Thyroid gland (tissue), 4 donors: ENCODE data around the gene PYROXD2. TPM values are rescaled to one million over a fixed set of nuclear protein-coding genes. Genes with fewer than 3 reads are reported as not detected.

ENCODE experiments used
- DNase-seq, 2 donors: peaks; one replicate each; pipeline ENCODE4 v3.0.0-alpha.2; 2019
- H3K27ac ChIP-seq, 3 donors: fragments of 200-600 bp; sonication (generic); 1 replicate in 2 of 3; 2 replicates in 1 of 3; pipeline ENCODE4 v1.5.1; 2016 to 2019; ENCODE audit warnings: mild to moderate bottlenecking in 1 of 3, moderate library complexity in 1 of 3
- H3K27me3 ChIP-seq: fragments of 200-600 bp; sonication (generic); one replicate; pipeline ENCODE4 v1.5.1; 2019
- H3K36me3 ChIP-seq, 2 donors: fragments of 200-600 bp; sonication (generic); one replicate each; pipeline ENCODE4 v1.5.1; 2016 to 2019
- H3K4me1 ChIP-seq, 2 donors: fragments of 200-600 bp; sonication (generic); one replicate each; pipeline ENCODE4 v1.5.1; 2017 to 2019
- H3K4me3 ChIP-seq, 3 donors: fragments of 200-600 bp; sonication (generic); replicated peaks in 1 of 3; 1 replicate in 2 of 3; 2 replicates in 1 of 3; pipeline ENCODE4 v1.5.1; 2016; ENCODE audit warnings: mild to moderate bottlenecking in 1 of 3
- H3K9me3 ChIP-seq: fragments of 200-600 bp; sonication (generic); one replicate; pipeline ENCODE4 v1.5.1; 2017
- POLR2A ChIP-seq, 2 donors: fragments of 450-650 bp; IDR thresholded peaks; one replicate each; pipeline ENCODE4 v1.6.1; 2017; ENCODE audit warnings: antibody characterized with exemption in 2 of 2, mild to moderate bottlenecking in 2 of 2, moderate library complexity in 1 of 2
- WGBS, 2 donors: methylation state at CpG; one replicate each; pipeline ENCODE4 v1.1.5; 2017; 5-methylcytosine and 5-hydroxymethylcytosine counted together
- intact Hi-C: fragments of 100-400 bp; cut with DNase I; formaldehyde crosslinking; loops from one replicate; pipeline ENCODE4 v1.15.1; 2023
- total RNA-seq, 4 donors: library from RNA; depleted of rRNA; stranded (reverse); fragments of >200 nt; gene quantifications; one replicate each; pipeline ENCODE4 v1.2.3, GENCODE V29; 2016
- TF ChIP-seq, protein P1 (sequence below), 6 experiments: fragments of 200-600 bp in 3 of 6; fragments of 450-650 bp in 3 of 6; sonication (generic) in 3 of 6; IDR thresholded peaks; one replicate each; pipeline ENCODE4 v1.5.1; 2016 to 2019; ENCODE audit warnings: antibody characterized with exemption in 6 of 6, mild to moderate bottlenecking in 2 of 6, inconsistent platforms in 1 of 6, moderate library complexity in 1 of 6

The PYROXD2 gene
- total RNA-seq, 4 donors from 2014 or later, result 9.9 to 20.1 (median 12.4) TPM

DNA sequence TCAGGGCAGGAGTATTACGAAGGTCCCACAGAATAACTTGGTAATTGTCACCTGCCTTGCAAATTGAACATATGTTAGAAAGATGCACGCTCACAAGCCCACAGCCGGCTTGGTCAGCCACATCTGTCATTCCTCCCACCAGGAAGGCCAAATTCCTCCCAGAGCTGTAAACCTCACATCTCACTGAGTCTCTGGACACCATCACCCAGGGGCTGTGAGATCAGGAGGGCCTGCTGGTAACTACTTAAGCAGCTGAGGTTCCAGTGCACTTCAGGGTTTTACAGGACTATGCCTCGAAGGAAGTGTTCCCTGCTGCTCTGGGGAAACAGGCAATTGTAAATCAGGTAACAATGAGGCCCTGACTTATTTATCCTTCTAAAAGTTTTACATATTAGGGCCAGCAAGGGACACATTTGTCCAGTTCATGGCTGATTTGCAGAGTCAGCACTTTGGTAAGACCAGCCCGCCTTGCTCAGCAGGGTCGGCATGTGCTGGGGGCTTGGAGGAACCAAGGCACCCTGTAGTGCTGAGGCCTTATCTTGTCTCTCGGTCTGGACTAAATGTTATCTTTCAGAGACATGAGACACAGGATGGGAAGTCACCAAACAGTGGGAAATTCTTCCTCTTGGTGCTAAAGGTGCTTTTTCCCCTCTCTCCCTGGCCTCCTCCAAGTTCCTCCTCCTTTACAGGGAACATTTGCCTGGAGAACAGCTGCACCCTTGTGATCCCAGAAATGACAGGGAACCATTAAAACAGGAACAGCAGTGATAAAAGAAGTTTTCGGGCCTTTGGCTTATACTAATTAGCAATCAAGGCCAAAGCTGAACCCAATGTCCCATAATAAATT, 34.3 kb downstream of the PYROXD2 start:
- 89 to 93% methylated on average over 8 of the region's 8 CpGs for WGBS, 2 donors
- H3K4me3 ChIP-seq, result no peak overlapping the region

DNA sequence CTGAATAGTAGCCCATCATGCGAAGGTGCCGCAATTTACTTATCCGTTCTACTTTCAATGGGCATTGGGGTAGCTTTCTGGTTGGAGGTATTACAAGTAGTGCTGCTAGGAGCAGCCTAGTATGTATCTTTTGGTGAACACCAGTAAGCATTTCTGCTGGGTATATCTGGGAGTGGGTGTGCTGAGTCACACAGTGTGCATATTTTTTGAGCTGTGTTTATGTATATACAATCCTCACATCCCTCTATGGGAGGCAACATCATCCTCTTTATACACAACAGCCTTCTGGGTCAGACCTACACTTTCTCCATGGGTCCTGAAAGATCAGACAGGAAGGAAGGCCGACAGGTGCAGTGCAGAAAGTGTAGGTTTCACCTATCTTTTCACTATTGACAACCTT, 36.3 kb downstream of the PYROXD2 start:
- Histone ChIP-seq H3K4me1 (peaks cover 0 to 22% of the 10 kb centered on the region in 2 donors), H3K4me3 (no peak overlapping the region), H3K9me3 (no peaks in the 10 kb centered on the region), H3K27ac (no peak overlapping the region), H3K36me3 (no peaks in the 10 kb centered on the region), H3K27me3 (no peaks in the 10 kb centered on the region)
- intact Hi-C loops, result no loop called here
- WGBS, 2 donors, result 95 to 97% methylated on average over 4 of the region's 4 CpGs
- TF ChIP-seq POLR2A (IDR thresholded peaks at IDR 0.05), result no peak
- TF ChIP-seq, protein P1, sequence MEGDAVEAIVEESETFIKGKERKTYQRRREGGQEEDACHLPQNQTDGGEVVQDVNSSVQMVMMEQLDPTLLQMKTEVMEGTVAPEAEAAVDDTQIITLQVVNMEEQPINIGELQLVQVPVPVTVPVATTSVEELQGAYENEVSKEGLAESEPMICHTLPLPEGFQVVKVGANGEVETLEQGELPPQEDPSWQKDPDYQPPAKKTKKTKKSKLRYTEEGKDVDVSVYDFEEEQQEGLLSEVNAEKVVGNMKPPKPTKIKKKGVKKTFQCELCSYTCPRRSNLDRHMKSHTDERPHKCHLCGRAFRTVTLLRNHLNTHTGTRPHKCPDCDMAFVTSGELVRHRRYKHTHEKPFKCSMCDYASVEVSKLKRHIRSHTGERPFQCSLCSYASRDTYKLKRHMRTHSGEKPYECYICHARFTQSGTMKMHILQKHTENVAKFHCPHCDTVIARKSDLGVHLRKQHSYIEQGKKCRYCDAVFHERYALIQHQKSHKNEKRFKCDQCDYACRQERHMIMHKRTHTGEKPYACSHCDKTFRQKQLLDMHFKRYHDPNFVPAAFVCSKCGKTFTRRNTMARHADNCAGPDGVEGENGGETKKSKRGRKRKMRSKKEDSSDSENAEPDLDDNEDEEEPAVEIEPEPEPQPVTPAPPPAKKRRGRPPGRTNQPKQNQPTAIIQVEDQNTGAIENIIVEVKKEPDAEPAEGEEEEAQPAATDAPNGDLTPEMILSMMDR (IDR thresholded peaks at IDR 0.05), result no peak
- DNase-seq, result no peak

More for the DNA sequence above, 34.3 kb downstream of the PYROXD2 start:
- intact Hi-C loops, result no loop called here
- Histone ChIP-seq H3K27me3 (no peaks in the 10 kb centered on the region), H3K36me3 (no peaks in the 10 kb centered on the region), H3K9me3 (no peaks in the 10 kb centered on the region), H3K4me1 (peaks cover 0 to 7% of the 10 kb centered on the region in 2 donors), H3K27ac (no peak overlapping the region)
- DNase-seq, result no peak
- TF ChIP-seq POLR2A (IDR thresholded peaks at IDR 0.05), result no peak
- TF ChIP-seq, protein P1 (IDR thresholded peaks at IDR 0.05), result no peak

GRCh38 chr10:98377536-98377935, 37.4 kb downstream of the PYROXD2 start:
- H3K27ac ChIP-seq, result no peak overlapping the region
- DNase-seq, result no peak
- H3K4me3 ChIP-seq, result no peak overlapping the region
- no peaks in the 10 kb centered on the region for H3K9me3 ChIP-seq
- peaks cover 0 to 26% of the 10 kb centered on the region in 2 donors for H3K4me1 ChIP-seq
- H3K27me3 ChIP-seq, result no peaks in the 10 kb centered on the region
- TF ChIP-seq, protein P1 (IDR thresholded peaks at IDR 0.05), result no peak
- TF ChIP-seq POLR2A (IDR thresholded peaks at IDR 0.05), result no peak
- intact Hi-C loops, result no loop called here
- no peaks in the 10 kb centered on the region for H3K36me3 ChIP-seq
- 94 to 97% methylated on average over 3 of the region's 3 CpGs for WGBS, 2 donors

DNA sequence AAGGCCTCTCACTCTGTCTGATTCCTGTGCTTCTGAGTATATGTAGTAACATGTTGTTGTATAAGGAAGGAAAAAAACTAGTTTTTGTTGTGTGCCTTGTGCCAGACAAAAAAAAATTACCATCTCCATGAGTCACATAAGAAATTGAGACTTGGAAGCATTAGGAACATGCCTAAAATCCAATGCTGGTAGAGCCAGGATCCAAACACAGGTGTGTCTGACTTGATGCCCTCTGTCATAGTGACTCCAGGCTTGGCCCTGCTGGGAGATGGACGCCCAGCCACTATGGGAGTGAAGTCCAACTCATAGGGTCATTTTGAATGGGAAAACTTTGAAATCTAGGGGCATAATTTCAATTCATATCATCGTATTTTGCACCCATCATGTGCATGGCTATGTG, 38.0 kb downstream of the PYROXD2 start:
- WGBS, 2 donors, result 95 to 97% methylated on average over 2 of the region's 2 CpGs
- TF ChIP-seq, protein P1 (IDR thresholded peaks at IDR 0.05), result no peak
- no peak for TF ChIP-seq POLR2A (IDR thresholded peaks at IDR 0.05)
- DNase-seq, result no peak
- H3K9me3 ChIP-seq, result no peaks in the 10 kb centered on the region
- peaks cover 1 to 31% of the 10 kb centered on the region in 2 donors for H3K4me1 ChIP-seq
- intact Hi-C loops, result no loop called here
- H3K27me3 ChIP-seq, result no peaks in the 10 kb centered on the region
- H3K27ac ChIP-seq, result no peak overlapping the region
- no peak overlapping the region for H3K4me3 ChIP-seq
- H3K36me3 ChIP-seq, result no peaks in the 10 kb centered on the region

GRCh38 chr10:98376485-98376884, 38.5 kb downstream of the PYROXD2 start:
- intact Hi-C loops, result no loop called here
- WGBS, 2 donors, result 71 to 85% methylated on average over 1 of the region's 1 CpG
- H3K4me1 ChIP-seq, result peaks cover 6 to 36% of the 10 kb centered on the region in 2 donors
- H3K36me3 ChIP-seq, result no peaks in the 10 kb centered on the region
- H3K9me3 ChIP-seq, result no peaks in the 10 kb centered on the region
- peak; percentile 32 to 45 for DNase-seq
- no peak overlapping the region for H3K27ac ChIP-seq
- no peaks in the 10 kb centered on the region for H3K27me3 ChIP-seq
- no peak for TF ChIP-seq POLR2A (IDR thresholded peaks at IDR 0.05)
- TF ChIP-seq, protein P1 (IDR thresholded peaks at IDR 0.05), result no peak
- no peak overlapping the region for H3K4me3 ChIP-seq
